Hematopoietic multipotent progenitor cell treated with erythropoietin and hydrocortisone succinate and interleukin-3 and kit ligand, for 17 days (in vitro differentiated cells): ENCODE measurements around the gene VAV2.

ENCODE experiments used
- DNase-seq: peaks from one replicate; pipeline ENCODE4 v3.0.0-alpha.2; 2015; ENCODE audit warnings: low spot score

The VAV2 gene

GRCh38 chr9:133852431-133852830 lies 139.7 kb downstream of the VAV2 start:
- no peak for DNase-seq

GRCh38 chr9:133851693-133852092 lies 140.4 kb downstream of the VAV2 start:
- no peak for DNase-seq

- no peak for DNase-seq
Observed at GRCh38 chr9:133850937-133851336, 141.2 kb downstream of the VAV2 start.

GRCh38 chr9:133850161-133850560 lies 142.0 kb downstream of the VAV2 start:
- DNase-seq = no peak

- DNase-seq = no peak
Observed at GRCh38 chr9:133849110-133849670, 142.9 kb downstream of the VAV2 start.

- no peak for DNase-seq
Observed at GRCh38 chr9:133848471-133849109, 143.5 kb downstream of the VAV2 start.

- no peak for DNase-seq
Observed at GRCh38 chr9:133846483-133847090, 145.5 kb downstream of the VAV2 start.

GRCh38 chr9:133845440-133845839 lies 146.7 kb downstream of the VAV2 start:
- DNase-seq = no peak

- no peak for DNase-seq
Observed at GRCh38 chr9:133844881-133845410, 147.2 kb downstream of the VAV2 start.

GRCh38 chr9:133844398-133844784 lies 147.7 kb downstream of the VAV2 start:
- no peak for DNase-seq

- no peak for DNase-seq
Observed at GRCh38 chr9:133843751-133844397, 148.2 kb downstream of the VAV2 start.

- DNase-seq = no peak
Observed at GRCh38 chr9:133843250-133843649, 148.9 kb downstream of the VAV2 start.

GRCh38 chr9:133842721-133843227 lies 149.3 kb downstream of the VAV2 start:
- DNase-seq = no peak

GRCh38 chr9:133842174-133842573 lies 149.9 kb downstream of the VAV2 start:
- no peak for DNase-seq

GRCh38 chr9:133841167-133841812 lies 150.8 kb downstream of the VAV2 start:
- DNase-seq = no peak

- DNase-seq = no peak
Observed at GRCh38 chr9:133839822-133840329, 152.2 kb downstream of the VAV2 start.

- DNase-seq = no peak
Observed at GRCh38 chr9:133838859-133839507, 153.1 kb downstream of the VAV2 start.

GRCh38 chr9:133837627-133838597 lies 154.2 kb downstream of the VAV2 start:
- no peak for DNase-seq

GRCh38 chr9:133836818-133837217 lies 155.3 kb downstream of the VAV2 start:
- DNase-seq = no peak
